H9 (cell line): ENCODE data around the gene CAPZA2. TPM values are rescaled to one million over a fixed set of nuclear protein-coding genes. Genes with fewer than 3 reads are reported as not detected.

Experiments
- DNase-seq: peaks from one replicate; pipeline ENCODE4 v3.0.0-alpha.2; 2017
- H2AFZ ChIP-seq: one replicate; pipeline ENCODE4 v1.6.1; 2013; ENCODE audit warnings: mild to moderate bottlenecking, low read length, control low read depth, moderate library complexity
- H2AK5ac ChIP-seq: 2 replicates; pipeline ENCODE4 v1.6.1; 2013; ENCODE audit warnings: low read length, control low read depth, mixed read lengths; ENCODE audit not compliant: insufficient read length
- H2BK120ac ChIP-seq: one replicate; pipeline ENCODE4 v1.6.1; 2013; ENCODE audit warnings: low read depth, mild to moderate bottlenecking, low read length, control low read depth, inconsistent platforms; ENCODE audit not compliant: poor library complexity, severe bottlenecking
- H2BK12ac ChIP-seq: 2 replicates; pipeline ENCODE4 v1.6.1; 2013; ENCODE audit warnings: low read length, control low read depth, mixed read lengths, low read depth; ENCODE audit not compliant: insufficient read length
- H2BK15ac ChIP-seq: 2 replicates; pipeline ENCODE4 v1.6.1; 2013; ENCODE audit warnings: low read depth, low read length, control low read depth
- H2BK20ac ChIP-seq: one replicate; pipeline ENCODE4 v1.6.1; 2013; ENCODE audit warnings: low read depth, mild to moderate bottlenecking, low read length, control low read depth, inconsistent platforms; ENCODE audit not compliant: poor library complexity, severe bottlenecking
- H2BK5ac ChIP-seq: 2 replicates; pipeline ENCODE4 v1.6.1; 2013; ENCODE audit warnings: low read length, control low read depth, mixed read lengths; ENCODE audit not compliant: insufficient read length
- H3K14ac ChIP-seq: 2 replicates; pipeline ENCODE4 v1.6.1; 2013; ENCODE audit warnings: low read length, control low read depth; ENCODE audit not compliant: insufficient read depth
- H3K18ac ChIP-seq: 2 replicates; pipeline ENCODE4 v1.6.1; 2013; ENCODE audit warnings: low read depth, mild to moderate bottlenecking, mixed read lengths, low read length, control low read depth; ENCODE audit not compliant: insufficient read length
- H3K23ac ChIP-seq: 2 replicates; pipeline ENCODE4 v1.6.1; 2013; ENCODE audit warnings: low read length, control low read depth, mixed read lengths, low read depth; ENCODE audit not compliant: insufficient read length
- H3K23me2 ChIP-seq: 2 replicates; pipeline ENCODE4 v1.6.1; 2013; ENCODE audit warnings: low read depth, mild to moderate bottlenecking, mixed read lengths, low read length, control low read depth; ENCODE audit not compliant: insufficient read length, poor library complexity, severe bottlenecking
- H3K27ac ChIP-seq: 2 replicates; pipeline ENCODE4 v1.5.1; 2013; ENCODE audit warnings: low read length, control low read depth, mixed read lengths, low read depth; ENCODE audit not compliant: insufficient read length
- H3K27me3 ChIP-seq: 2 replicates; pipeline ENCODE4 v1.6.1; 2013; ENCODE audit warnings: low read length, control low read depth, inconsistent platforms; ENCODE audit not compliant: insufficient read depth
- H3K4ac ChIP-seq: 2 replicates; pipeline ENCODE4 v1.6.1; 2013; ENCODE audit warnings: low read depth, mild to moderate bottlenecking, control low read depth, inconsistent platforms, low read length, moderate library complexity
- H3K4me1 ChIP-seq: 2 replicates; pipeline ENCODE4 v1.6.1; 2013; ENCODE audit warnings: low read length, control low read depth, inconsistent platforms; ENCODE audit not compliant: insufficient read depth
- H3K4me2 ChIP-seq: 2 replicates; pipeline ENCODE4 v1.6.1; 2013; ENCODE audit warnings: low read length, control low read depth, mixed read lengths; ENCODE audit not compliant: insufficient read length, insufficient read depth
- H3K56ac ChIP-seq: 2 replicates; pipeline ENCODE4 v1.6.1; 2013; ENCODE audit warnings: low read depth, mild to moderate bottlenecking, mixed read lengths, low read length, control low read depth; ENCODE audit not compliant: insufficient read length
- H3K79me1 ChIP-seq: 2 replicates; pipeline ENCODE4 v1.6.1; 2013; ENCODE audit warnings: low read depth, mild to moderate bottlenecking, moderate library complexity, low read length, control low read depth, inconsistent platforms; ENCODE audit not compliant: insufficient read depth, poor library complexity, severe bottlenecking
- H3K79me2 ChIP-seq: 2 replicates; pipeline ENCODE4 v1.6.1; 2013; ENCODE audit warnings: low read length, control low read depth, inconsistent platforms; ENCODE audit not compliant: insufficient read depth
- H3K9ac ChIP-seq: 2 replicates; pipeline ENCODE4 v1.6.1; 2013; ENCODE audit warnings: low read length, control low read depth, mixed read lengths; ENCODE audit not compliant: insufficient read length; ENCODE audit errors: extremely low read depth
- H3K9me3 ChIP-seq: one replicate; pipeline ENCODE4 v1.6.1; 2013; ENCODE audit warnings: low read depth, low read length, inconsistent platforms; ENCODE audit not compliant: control insufficient read depth
- H3T11ph ChIP-seq: one replicate; pipeline ENCODE4 v1.6.1; 2013; ENCODE audit warnings: mild to moderate bottlenecking, low read length, control low read depth, inconsistent platforms
- H4K20me1 ChIP-seq: one replicate; pipeline ENCODE4 v1.6.1; 2013; ENCODE audit not compliant: control insufficient read depth, insufficient read length, insufficient read depth
- H4K5ac ChIP-seq: 2 replicates; pipeline ENCODE4 v1.6.1; 2013; ENCODE audit warnings: low read depth, mild to moderate bottlenecking, mixed read lengths, low read length, control low read depth; ENCODE audit not compliant: insufficient read length
- H4K8ac ChIP-seq: replicated peaks from 2 replicates; pipeline ENCODE4 v1.6.1; 2013; ENCODE audit warnings: low read length, control low read depth, mixed read lengths, low read depth; ENCODE audit not compliant: insufficient read length
- H4K91ac ChIP-seq: 2 replicates; pipeline ENCODE4 v1.6.1; 2013; ENCODE audit warnings: low read depth, mild to moderate bottlenecking, moderate library complexity, mixed read lengths, low read length, control low read depth; ENCODE audit not compliant: insufficient read length
- H3K27ac Mint-ChIP-seq, 3 experiments: 2 replicates in 2 of 3; 3 replicates in 1 of 3; pipeline ENCODE4 v1.8.0; 2020 to 2021; ENCODE audit warnings: mixed read lengths in 3 of 3, mild to moderate bottlenecking in 1 of 3, moderate library complexity in 1 of 3
- H3K27me3 Mint-ChIP-seq: 2 replicates; pipeline ENCODE4 v1.8.0; 2021; ENCODE audit warnings: low read depth, mild to moderate bottlenecking, moderate library complexity, mixed read lengths
- H3K36me3 Mint-ChIP-seq, 3 experiments: 2 replicates in 2 of 3; 3 replicates in 1 of 3; pipeline ENCODE4 v1.8.0; 2020 to 2021; ENCODE audit warnings: low read depth in 3 of 3, mixed read lengths in 3 of 3; ENCODE audit not compliant: insufficient read depth in 1 of 3
- H3K4me1 Mint-ChIP-seq, 2 experiments: 2 replicates each; pipeline ENCODE4 v1.8.0; 2020; ENCODE audit warnings: mixed read lengths in 2 of 2
- H3K4me3 Mint-ChIP-seq, 2 experiments: 2 replicates in 1 of 2; 3 replicates in 1 of 2; pipeline ENCODE4 v1.8.0; 2020 to 2021; ENCODE audit warnings: mild to moderate bottlenecking in 2 of 2, mixed read lengths in 2 of 2, moderate library complexity in 1 of 2
- H3K9me3 Mint-ChIP-seq, 2 experiments: 2 replicates in 1 of 2; 3 replicates in 1 of 2; pipeline ENCODE4 v1.8.0; 2020; ENCODE audit warnings: mild to moderate bottlenecking in 2 of 2, mixed read lengths in 2 of 2, moderate library complexity in 1 of 2
- total RNA-seq: library from RNA; stranded (reverse); gene quantifications from 2 replicates; pipeline ENCODE4 v1.2.1, GENCODE V29; 2021
- TF ChIP-seq, protein P1 (sequence below): fragments of 200-600 bp; sonication (generic); conservative IDR thresholded peaks from 3 replicates; pipeline ENCODE4 v1.8.0; 2021; ENCODE audit warnings: antibody characterized with exemption, mild to moderate bottlenecking

CAPZA2 gene
- total RNA-seq, 1 experiment from 2014 or later: 131 TPM

DNA sequence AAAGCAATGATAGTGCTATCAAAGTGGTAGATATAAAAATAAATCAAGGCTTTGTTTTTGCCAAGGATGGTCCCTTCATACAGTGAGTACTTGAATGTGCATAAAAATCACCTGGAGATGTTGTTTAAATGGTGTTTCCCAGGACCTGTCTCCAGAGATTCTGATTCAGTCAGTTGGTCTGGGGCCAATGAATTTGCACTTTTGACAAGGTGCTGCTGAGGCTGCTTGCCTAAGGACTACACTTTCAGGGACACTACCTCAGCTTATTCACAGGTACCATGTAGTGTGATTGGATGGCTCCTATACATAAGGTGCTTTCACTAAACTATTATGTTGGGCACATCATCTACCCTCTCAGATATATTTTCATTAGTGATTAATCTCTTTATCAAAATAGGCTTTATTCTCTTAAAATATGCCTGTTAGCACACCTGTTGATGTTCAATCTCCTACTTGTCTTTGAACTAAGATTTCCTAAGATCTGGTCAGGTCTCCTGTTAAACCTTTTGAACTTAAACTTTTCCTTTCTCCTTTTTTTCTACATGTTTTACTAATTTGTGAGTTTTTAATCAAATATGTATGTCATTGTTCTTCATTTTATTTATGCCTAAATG, 24.3 kb downstream of the CAPZA2 start:
- no peak overlapping the region for H3K27ac ChIP-seq
- no peak overlapping the region for H2AFZ ChIP-seq
- H4K5ac ChIP-seq: no peak overlapping the region
- no peak overlapping the region for H3K23ac ChIP-seq
- H3K14ac ChIP-seq: no peak overlapping the region
- Mint-ChIP-seq H3K27me3 (no peaks in the 10 kb centered on the region), H3K4me1 (peaks cover 32 to 33% of the 10 kb centered on the region in 2 experiments), H3K4me3 (no peak overlapping the region), H3K36me3 (peaks cover 17 to 34% (median 28%) of the 10 kb centered on the region in 3 experiments), H3K27ac (peak overlapping the region in 1 of 3 experiments; percentile 34; a peak in 1 of 7 replicates), H3K9me3 (peaks cover 0 to 3% of the 10 kb centered on the region in 2 experiments; a peak in 2 of 5 replicates)
- no peak overlapping the region for H3K56ac ChIP-seq
- no peak overlapping the region for H3K4me2 ChIP-seq
- no peaks in the 10 kb centered on the region for H3K9me3 ChIP-seq
- DNase-seq: no peak
- no peaks in the 10 kb centered on the region for H4K20me1 ChIP-seq
- H2BK12ac ChIP-seq: no peak overlapping the region
- no peaks in the 10 kb centered on the region; the same call in 1 of the 2 replicates for H3K4me1 ChIP-seq
- no peak overlapping the region for H3K4ac ChIP-seq
- H3K79me2 ChIP-seq: peaks cover 8% of the 10 kb centered on the region; the same call in 1 of the 2 replicates
- no peak overlapping the region for H3K18ac ChIP-seq
- H2BK20ac ChIP-seq: no peak overlapping the region
- H3T11ph ChIP-seq: no peak overlapping the region
- no peak overlapping the region for H2BK15ac ChIP-seq
- no peak overlapping the region for H2BK120ac ChIP-seq
- no peak overlapping the region for H3K9ac ChIP-seq
- no peak overlapping the region for H2AK5ac ChIP-seq
- no peak overlapping the region for H4K91ac ChIP-seq
- H3K79me1 ChIP-seq: peaks cover 8% of the 10 kb centered on the region
- no peaks in the 10 kb centered on the region for H3K23me2 ChIP-seq
- TF ChIP-seq, protein P1, sequence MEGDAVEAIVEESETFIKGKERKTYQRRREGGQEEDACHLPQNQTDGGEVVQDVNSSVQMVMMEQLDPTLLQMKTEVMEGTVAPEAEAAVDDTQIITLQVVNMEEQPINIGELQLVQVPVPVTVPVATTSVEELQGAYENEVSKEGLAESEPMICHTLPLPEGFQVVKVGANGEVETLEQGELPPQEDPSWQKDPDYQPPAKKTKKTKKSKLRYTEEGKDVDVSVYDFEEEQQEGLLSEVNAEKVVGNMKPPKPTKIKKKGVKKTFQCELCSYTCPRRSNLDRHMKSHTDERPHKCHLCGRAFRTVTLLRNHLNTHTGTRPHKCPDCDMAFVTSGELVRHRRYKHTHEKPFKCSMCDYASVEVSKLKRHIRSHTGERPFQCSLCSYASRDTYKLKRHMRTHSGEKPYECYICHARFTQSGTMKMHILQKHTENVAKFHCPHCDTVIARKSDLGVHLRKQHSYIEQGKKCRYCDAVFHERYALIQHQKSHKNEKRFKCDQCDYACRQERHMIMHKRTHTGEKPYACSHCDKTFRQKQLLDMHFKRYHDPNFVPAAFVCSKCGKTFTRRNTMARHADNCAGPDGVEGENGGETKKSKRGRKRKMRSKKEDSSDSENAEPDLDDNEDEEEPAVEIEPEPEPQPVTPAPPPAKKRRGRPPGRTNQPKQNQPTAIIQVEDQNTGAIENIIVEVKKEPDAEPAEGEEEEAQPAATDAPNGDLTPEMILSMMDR: no peak
- no peak overlapping the region for H4K8ac ChIP-seq
- H3K27me3 ChIP-seq: no peaks in the 10 kb centered on the region
- no peak overlapping the region for H2BK5ac ChIP-seq
